Measurements from ENCODE around the gene REC114.

The REC114 gene

DNA sequence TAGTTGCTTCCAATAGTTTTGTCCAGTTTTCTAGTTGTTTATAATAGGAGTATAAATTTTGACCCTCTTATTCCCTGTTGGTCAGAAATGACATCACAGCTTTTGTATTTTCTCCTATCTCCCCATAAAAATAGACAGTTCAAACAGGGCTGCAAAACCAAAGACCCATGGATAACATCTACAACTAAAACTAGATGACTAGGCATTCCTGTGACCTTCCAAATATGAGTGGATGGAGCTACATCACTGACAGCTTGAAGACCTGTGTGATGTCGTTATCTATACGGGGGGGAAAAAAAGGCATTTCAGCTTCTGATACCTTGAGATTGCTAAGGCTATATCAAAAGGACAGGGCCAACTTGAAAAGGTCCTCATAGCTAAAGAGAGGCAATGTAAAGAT lies 84.6 kb downstream of the REC114 start:
- no peaks in the 10 kb centered on the region for H3K4me1 ChIP-seq
- TF ChIP-seq, protein P1, sequence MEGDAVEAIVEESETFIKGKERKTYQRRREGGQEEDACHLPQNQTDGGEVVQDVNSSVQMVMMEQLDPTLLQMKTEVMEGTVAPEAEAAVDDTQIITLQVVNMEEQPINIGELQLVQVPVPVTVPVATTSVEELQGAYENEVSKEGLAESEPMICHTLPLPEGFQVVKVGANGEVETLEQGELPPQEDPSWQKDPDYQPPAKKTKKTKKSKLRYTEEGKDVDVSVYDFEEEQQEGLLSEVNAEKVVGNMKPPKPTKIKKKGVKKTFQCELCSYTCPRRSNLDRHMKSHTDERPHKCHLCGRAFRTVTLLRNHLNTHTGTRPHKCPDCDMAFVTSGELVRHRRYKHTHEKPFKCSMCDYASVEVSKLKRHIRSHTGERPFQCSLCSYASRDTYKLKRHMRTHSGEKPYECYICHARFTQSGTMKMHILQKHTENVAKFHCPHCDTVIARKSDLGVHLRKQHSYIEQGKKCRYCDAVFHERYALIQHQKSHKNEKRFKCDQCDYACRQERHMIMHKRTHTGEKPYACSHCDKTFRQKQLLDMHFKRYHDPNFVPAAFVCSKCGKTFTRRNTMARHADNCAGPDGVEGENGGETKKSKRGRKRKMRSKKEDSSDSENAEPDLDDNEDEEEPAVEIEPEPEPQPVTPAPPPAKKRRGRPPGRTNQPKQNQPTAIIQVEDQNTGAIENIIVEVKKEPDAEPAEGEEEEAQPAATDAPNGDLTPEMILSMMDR (IDR thresholded peaks at IDR 0.05), result no peak
- H3K27me3 ChIP-seq (ENCODE audit: control insufficient read depth, insufficient read depth, low read length), result no peaks in the 10 kb centered on the region
- H3K4me3 ChIP-seq (ENCODE audit: low read depth, low read length), result no peak overlapping the region
- H3K9me3 ChIP-seq (ENCODE audit: control insufficient read depth, low read length), result no peaks in the 10 kb centered on the region
- H3K36me3 ChIP-seq (ENCODE audit: control insufficient read depth, insufficient read depth, low read length), result no peaks in the 10 kb centered on the region
- no peak overlapping the region for H3K9ac ChIP-seq
- no peaks in the 10 kb centered on the region for H3K79me2 ChIP-seq
- no peak overlapping the region for H3K27ac ChIP-seq
- H3K4me2 ChIP-seq (ENCODE audit: low read length), result no peak overlapping the region
- H2AFZ ChIP-seq, result no peak overlapping the region

DNA sequence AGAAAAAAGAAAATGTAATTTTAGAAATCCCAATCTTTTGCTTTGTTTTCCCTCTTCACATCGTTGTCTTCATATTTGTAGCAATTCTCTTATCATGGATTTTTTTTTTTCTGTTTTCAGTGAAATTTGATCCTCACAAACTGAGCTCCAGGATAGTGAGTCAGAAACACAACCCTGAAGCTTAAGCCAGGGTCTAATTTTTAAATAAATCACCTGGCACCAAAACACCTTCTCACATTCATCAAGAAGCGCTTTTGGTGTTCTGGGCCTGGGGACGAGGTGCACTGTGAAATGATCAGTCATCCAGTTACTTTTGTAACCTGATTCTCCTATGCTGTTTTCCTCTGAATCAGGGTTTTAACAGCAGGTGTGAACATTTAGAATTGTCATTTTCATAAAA lies 87.7 kb downstream of the REC114 start:
- Histone ChIP-seq H3K36me3 (ENCODE audit: control insufficient read depth, insufficient read depth, low read length) (no peaks in the 10 kb centered on the region), H3K27me3 (ENCODE audit: control insufficient read depth, insufficient read depth, low read length) (no peaks in the 10 kb centered on the region), H3K4me2 (ENCODE audit: low read length) (no peak overlapping the region), H3K4me3 (ENCODE audit: low read depth, low read length) (no peak overlapping the region), H3K9me3 (ENCODE audit: control insufficient read depth, low read length) (no peaks in the 10 kb centered on the region), H3K9ac (no peak overlapping the region), H2AFZ (no peak overlapping the region), H3K27ac (no peak overlapping the region), H3K4me1 (no peaks in the 10 kb centered on the region), H3K79me2 (no peaks in the 10 kb centered on the region)
- TF ChIP-seq, protein P1 (IDR thresholded peaks at IDR 0.05), result no peak

DNA sequence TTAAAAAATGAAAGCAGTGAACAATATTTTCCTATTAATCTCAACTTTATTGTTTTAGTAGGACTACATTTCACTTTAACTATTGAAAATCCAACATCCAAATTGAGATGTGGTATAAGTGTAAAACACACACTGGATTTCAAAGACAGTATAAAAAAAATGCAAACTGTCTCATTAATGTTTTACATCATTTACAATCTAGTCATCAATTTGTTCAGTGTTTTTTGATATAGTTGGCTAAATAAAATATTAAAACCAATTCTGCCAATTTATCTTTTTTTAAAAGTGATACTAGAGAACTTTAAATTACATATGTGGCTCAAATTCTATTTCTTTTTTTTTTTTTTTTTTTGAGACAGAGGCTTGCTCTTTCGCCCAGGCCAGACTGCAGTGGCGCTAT lies 95.2 kb downstream of the REC114 start:
- Histone ChIP-seq H3K27me3 (ENCODE audit: control insufficient read depth, insufficient read depth, low read length) (no peaks in the 10 kb centered on the region), H3K4me1 (no peaks in the 10 kb centered on the region), H2AFZ (no peak overlapping the region), H3K4me3 (ENCODE audit: low read depth, low read length) (no peak overlapping the region), H3K9ac (no peak overlapping the region), H3K4me2 (ENCODE audit: low read length) (no peak overlapping the region), H3K9me3 (ENCODE audit: control insufficient read depth, low read length) (no peaks in the 10 kb centered on the region), H3K27ac (no peak overlapping the region), H3K79me2 (no peaks in the 10 kb centered on the region), H3K36me3 (ENCODE audit: control insufficient read depth, insufficient read depth, low read length) (no peaks in the 10 kb centered on the region)
- TF ChIP-seq, protein P1 (IDR thresholded peaks at IDR 0.05), result no peak

DNA sequence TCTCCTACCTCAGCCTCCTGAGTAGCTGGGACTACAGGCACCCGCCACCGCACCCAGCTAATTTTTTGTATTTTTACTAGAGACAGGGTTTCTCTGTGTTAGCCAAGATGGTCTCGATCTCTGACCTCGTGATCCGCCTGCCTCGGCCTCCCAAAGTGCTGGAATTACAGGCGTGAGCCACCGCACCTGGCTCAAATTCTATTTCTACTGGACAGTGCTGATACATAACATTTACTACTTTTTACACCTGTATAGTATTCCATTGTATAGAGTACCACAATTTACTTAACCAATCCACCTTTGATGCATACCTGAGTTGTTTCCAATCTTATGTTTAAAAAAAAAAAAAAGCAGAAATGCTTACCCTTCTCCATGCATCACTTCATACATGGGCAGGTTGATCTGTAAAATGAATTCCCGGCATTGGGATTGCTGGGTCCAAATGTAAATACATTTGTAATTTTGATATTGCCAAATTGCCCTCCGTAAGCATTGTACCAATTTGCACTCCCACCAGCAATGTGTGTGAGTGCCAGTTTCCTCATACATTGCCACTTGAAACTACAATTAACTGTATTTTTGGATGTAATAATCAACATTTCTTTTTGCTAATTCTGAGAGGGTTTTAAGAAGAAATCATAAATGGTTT lies 95.7 kb downstream of the REC114 start:
- Histone ChIP-seq H3K27ac (no peak overlapping the region), H3K4me2 (ENCODE audit: low read length) (no peak overlapping the region), H3K36me3 (ENCODE audit: control insufficient read depth, insufficient read depth, low read length) (no peaks in the 10 kb centered on the region), H3K4me3 (ENCODE audit: low read depth, low read length) (no peak overlapping the region), H3K79me2 (no peaks in the 10 kb centered on the region), H3K9ac (no peak overlapping the region), H3K9me3 (ENCODE audit: control insufficient read depth, low read length) (no peaks in the 10 kb centered on the region), H2AFZ (no peak overlapping the region), H3K27me3 (ENCODE audit: control insufficient read depth, insufficient read depth, low read length) (no peaks in the 10 kb centered on the region), H3K4me1 (no peaks in the 10 kb centered on the region)
- TF ChIP-seq, protein P1 (IDR thresholded peaks at IDR 0.05), result no peak

Data from parathyroid adenoma (tissue), 2 donors.